Hepatocyte (in vitro differentiated cells): ENCODE results near the gene NLRP12. TPM values are rescaled to one million over a fixed set of nuclear protein-coding genes. Genes with fewer than 3 reads are reported as not detected.
A peak's percentile ranks its signal among the peaks of the same experiment; 100 is the strongest.

ENCODE experiments used
- DNase-seq: peaks from one replicate; pipeline ENCODE4 v3.0.0-alpha.2; 2016; ENCODE audit warnings: low spot score
- H2AFZ ChIP-seq: fragments of 200-600 bp; sonication (generic); 2 replicates; pipeline ENCODE4 v1.6.0; 2016; ENCODE audit warnings: antibody characterized with exemption, mild to moderate bottlenecking
- H3K27ac ChIP-seq: fragments of 200-600 bp; sonication (generic); 2 replicates; pipeline ENCODE4 v1.5.1; 2016; ENCODE audit warnings: mild to moderate bottlenecking
- H3K27me3 ChIP-seq: fragments of 200-600 bp; sonication (generic); 2 replicates; pipeline ENCODE4 v1.6.1; 2016
- H3K36me3 ChIP-seq: fragments of 200-600 bp; sonication (generic); replicated peaks from 2 replicates; pipeline ENCODE4 v1.5.1; 2016; ENCODE audit warnings: low read depth; ENCODE audit not compliant: insufficient read depth
- H3K4me1 ChIP-seq: fragments of 200-600 bp; sonication (generic); 2 replicates; pipeline ENCODE4 v1.5.1; 2016; ENCODE audit warnings: mild to moderate bottlenecking, moderate library complexity; ENCODE audit not compliant: insufficient read depth
- H3K4me2 ChIP-seq: fragments of 200-600 bp; sonication (generic); 2 replicates; pipeline ENCODE4 v1.6.0; 2016
- H3K4me3 ChIP-seq: fragments of 200-600 bp; sonication (generic); 2 replicates; pipeline ENCODE4 v1.5.1; 2016; ENCODE audit warnings: mild to moderate bottlenecking
- H3K79me2 ChIP-seq: fragments of 200-600 bp; sonication (generic); 2 replicates; pipeline ENCODE4 v1.6.0; 2017; ENCODE audit warnings: mild to moderate bottlenecking
- H3K9me2 ChIP-seq: fragments of 200-600 bp; sonication (generic); replicated peaks from 2 replicates; pipeline ENCODE4 v1.6.0; 2017; ENCODE audit warnings: mild to moderate bottlenecking; ENCODE audit not compliant: insufficient read depth
- H3K9me3 ChIP-seq: fragments of 200-600 bp; sonication (generic); 2 replicates; pipeline ENCODE4 v1.5.1; 2016; ENCODE audit warnings: low read depth, mild to moderate bottlenecking
- H4K20me1 ChIP-seq: fragments of 200-600 bp; sonication (generic); 2 replicates; pipeline ENCODE4 v1.6.0; 2016; ENCODE audit warnings: mild to moderate bottlenecking; ENCODE audit not compliant: insufficient read depth, poor library complexity, severe bottlenecking
- EZH2 ChIP-seq: fragments of 200-600 bp; sonication (generic); IDR thresholded peaks from 2 replicates; pipeline ENCODE4 v1.6.1; 2016; ENCODE audit warnings: antibody characterized with exemption, mild to moderate bottlenecking, borderline replicate concordance
- EZH2phosphoT487 ChIP-seq: fragments of 200-600 bp; sonication (generic); IDR thresholded peaks from one replicate; pipeline ENCODE4 v1.6.1; 2018; ENCODE audit warnings: antibody characterized with exemption, mild to moderate bottlenecking, low read depth, moderate library complexity; ENCODE audit not compliant: unreplicated experiment, severe bottlenecking
- whole genome bisulfite sequencing: methylation state at CpG from one replicate; pipeline ENCODE4 v1.1.6; 2016; ENCODE audit warnings: low lambda C conversion rate; ENCODE audit errors: missing lambda C conversion rate; 5-methylcytosine and 5-hydroxymethylcytosine counted together
- polyA plus RNA-seq: library from polyadenylated mRNA; unstranded; fragments of >200 nt; fragmentation: Nextera tagmentation; extraction: Ambion mirVana; gene quantifications from 2 replicates; pipeline ENCODE4 v1.2.1, GENCODE V29; 2016
- total RNA-seq: library from RNA; depleted of rRNA; stranded (reverse); fragments of >200 nt; gene quantifications from 2 replicates; pipeline ENCODE4 v1.2.3, GENCODE V29; 2014
- TF ChIP-seq, protein P1 (sequence below): fragments of 200-600 bp; sonication (generic); IDR thresholded peaks from 2 replicates; pipeline ENCODE4 v1.5.1; 2016; ENCODE audit warnings: antibody characterized with exemption, mild to moderate bottlenecking; ENCODE audit not compliant: poor library complexity

Gene NLRP12
- total and polyA plus RNA-seq, 2 experiments from 2014 or later = not detected

DNA sequence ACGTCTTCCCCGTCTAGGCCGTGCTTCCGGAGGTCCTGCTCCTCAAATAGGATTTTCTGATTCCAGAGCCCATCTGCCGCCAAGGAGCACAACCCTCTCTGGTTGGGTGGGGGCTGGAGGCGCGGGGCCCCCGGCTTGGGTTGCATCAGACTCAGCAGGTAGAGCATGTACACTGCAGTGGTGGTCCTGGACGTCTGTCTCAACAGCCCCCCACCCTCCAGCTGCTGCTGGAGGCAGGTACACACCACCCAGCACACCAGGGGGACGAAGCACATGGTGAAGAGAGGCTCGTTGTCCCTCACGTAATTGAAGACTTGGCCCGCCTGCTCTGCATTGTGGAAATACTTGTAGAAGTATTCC is 13.9 kb downstream of the NLRP12 start:
- no peak for TF ChIP-seq EZH2
- TF ChIP-seq, protein P1, sequence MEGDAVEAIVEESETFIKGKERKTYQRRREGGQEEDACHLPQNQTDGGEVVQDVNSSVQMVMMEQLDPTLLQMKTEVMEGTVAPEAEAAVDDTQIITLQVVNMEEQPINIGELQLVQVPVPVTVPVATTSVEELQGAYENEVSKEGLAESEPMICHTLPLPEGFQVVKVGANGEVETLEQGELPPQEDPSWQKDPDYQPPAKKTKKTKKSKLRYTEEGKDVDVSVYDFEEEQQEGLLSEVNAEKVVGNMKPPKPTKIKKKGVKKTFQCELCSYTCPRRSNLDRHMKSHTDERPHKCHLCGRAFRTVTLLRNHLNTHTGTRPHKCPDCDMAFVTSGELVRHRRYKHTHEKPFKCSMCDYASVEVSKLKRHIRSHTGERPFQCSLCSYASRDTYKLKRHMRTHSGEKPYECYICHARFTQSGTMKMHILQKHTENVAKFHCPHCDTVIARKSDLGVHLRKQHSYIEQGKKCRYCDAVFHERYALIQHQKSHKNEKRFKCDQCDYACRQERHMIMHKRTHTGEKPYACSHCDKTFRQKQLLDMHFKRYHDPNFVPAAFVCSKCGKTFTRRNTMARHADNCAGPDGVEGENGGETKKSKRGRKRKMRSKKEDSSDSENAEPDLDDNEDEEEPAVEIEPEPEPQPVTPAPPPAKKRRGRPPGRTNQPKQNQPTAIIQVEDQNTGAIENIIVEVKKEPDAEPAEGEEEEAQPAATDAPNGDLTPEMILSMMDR = no peak
- no peak for TF ChIP-seq EZH2phosphoT487
- no peaks in the 10 kb centered on the region for H3K27me3 ChIP-seq
- no peaks in the 10 kb centered on the region for H3K36me3 ChIP-seq
- 91% methylated on average over 13 of the region's 13 CpGs for WGBS
- H3K4me1 ChIP-seq = no peaks in the 10 kb centered on the region
- no peak overlapping the region for H3K27ac ChIP-seq
- no peak overlapping the region for H3K4me2 ChIP-seq
- H3K9me2 ChIP-seq = no peaks in the 10 kb centered on the region
- no peaks in the 10 kb centered on the region for H4K20me1 ChIP-seq
- H3K9me3 ChIP-seq = no peaks in the 10 kb centered on the region
- no peaks in the 10 kb centered on the region for H3K79me2 ChIP-seq
- no peak overlapping the region for H3K4me3 ChIP-seq
- no peak for DNase-seq
- H2AFZ ChIP-seq = no peak overlapping the region

DNA sequence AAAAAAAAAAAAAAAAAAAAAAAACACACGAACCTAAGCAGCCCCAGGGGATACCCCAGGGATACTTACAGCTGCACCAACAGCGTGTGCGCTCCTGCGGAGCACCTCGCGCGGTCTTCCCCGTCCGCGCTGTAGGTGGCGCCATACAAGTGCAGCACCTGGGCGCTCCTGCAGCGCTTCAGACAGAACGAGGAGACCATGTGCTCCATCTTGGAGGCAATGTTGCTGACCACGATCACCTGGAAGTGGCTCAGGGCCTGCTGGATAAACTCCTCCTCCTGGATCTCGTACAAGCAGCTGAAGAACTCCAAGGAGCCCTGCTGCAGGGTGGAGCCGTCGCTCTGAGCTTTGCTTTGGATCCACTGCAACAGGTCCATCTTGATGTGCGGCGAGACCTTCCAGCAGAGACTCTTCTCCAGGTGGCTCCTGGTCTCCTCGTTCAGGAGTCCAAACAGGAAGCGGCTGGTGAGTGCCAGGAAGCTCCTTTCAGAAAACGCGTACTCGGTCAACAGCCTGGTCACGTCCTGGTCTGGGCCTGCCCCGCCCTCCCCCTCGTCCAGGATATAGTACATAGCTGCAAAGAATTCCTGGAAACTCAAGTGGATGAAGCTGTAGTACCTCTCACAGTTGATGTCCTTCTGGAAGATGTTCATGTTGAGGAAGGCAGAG is 14.5 kb downstream of the NLRP12 start:
- Histone ChIP-seq H4K20me1 (no peaks in the 10 kb centered on the region), H3K36me3 (no peaks in the 10 kb centered on the region), H3K79me2 (no peaks in the 10 kb centered on the region), H3K27ac (no peak overlapping the region), H3K9me3 (no peaks in the 10 kb centered on the region), H3K4me1 (no peaks in the 10 kb centered on the region), H3K4me2 (no peak overlapping the region), H3K27me3 (no peaks in the 10 kb centered on the region), H3K9me2 (no peaks in the 10 kb centered on the region), H2AFZ (no peak overlapping the region), H3K4me3 (no peak overlapping the region)
- DNase-seq = no peak
- TF ChIP-seq EZH2 (no peak), EZH2phosphoT487 (no peak)
- TF ChIP-seq, protein P1 = no peak
- 89% methylated on average over 28 of the region's 28 CpGs for whole genome bisulfite sequencing

DNA sequence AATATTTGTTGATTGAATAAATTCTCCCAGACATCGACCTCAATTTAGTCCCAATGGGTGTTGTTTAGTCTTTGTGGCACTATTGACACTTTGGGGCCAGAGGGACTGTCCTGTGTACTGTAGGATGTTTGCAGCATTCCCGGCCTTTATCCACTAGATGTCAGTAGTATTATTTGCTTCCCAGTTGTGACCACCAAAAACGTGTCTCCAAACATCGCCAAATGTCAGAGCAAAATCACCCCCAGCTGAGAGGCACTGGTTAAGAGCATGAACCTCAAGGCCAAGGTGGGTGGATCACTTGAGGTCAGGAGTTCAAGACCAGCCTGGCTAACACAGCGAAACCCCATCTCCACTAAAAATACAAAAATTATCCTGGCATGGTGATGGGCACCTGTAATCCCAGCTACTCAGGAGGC is 15.4 kb downstream of the NLRP12 start:
- H4K20me1 ChIP-seq = no peaks in the 10 kb centered on the region
- TF ChIP-seq EZH2 (no peak), EZH2phosphoT487 (no peak)
- TF ChIP-seq, protein P1 = peak; percentile 62
- DNase-seq = peak; percentile 45
- H3K4me3 ChIP-seq = no peak overlapping the region
- H2AFZ ChIP-seq = no peak overlapping the region
- no peaks in the 10 kb centered on the region for H3K4me1 ChIP-seq
- H3K36me3 ChIP-seq = no peaks in the 10 kb centered on the region
- H3K9me3 ChIP-seq = no peaks in the 10 kb centered on the region
- H3K9me2 ChIP-seq = no peaks in the 10 kb centered on the region
- no peak overlapping the region for H3K27ac ChIP-seq
- H3K79me2 ChIP-seq = no peaks in the 10 kb centered on the region
- no peak overlapping the region for H3K4me2 ChIP-seq
- 24% methylated on average over 5 of the region's 5 CpGs for WGBS
- no peaks in the 10 kb centered on the region for H3K27me3 ChIP-seq

DNA sequence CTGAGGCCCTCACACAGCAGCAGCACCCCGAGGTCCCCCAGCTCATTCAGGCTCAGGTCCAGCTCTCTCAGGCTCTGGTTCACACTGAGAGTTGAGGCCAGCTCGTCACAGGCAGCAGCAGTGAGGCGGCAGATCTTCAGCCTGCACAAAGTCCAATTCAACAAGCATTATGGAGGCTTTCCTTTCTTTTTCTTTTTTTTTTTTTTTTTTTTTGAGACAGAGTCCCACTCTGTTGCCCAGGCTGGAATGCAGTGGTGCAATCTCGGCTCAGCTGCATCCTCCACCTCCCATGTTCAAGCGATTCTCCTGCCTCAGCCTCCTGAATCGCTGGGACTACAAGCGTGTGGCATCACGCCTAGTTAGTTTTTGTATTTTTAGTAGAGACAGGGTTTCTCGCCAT is 22.9 kb downstream of the NLRP12 start:
- 90% methylated on average over 9 of the region's 9 CpGs for WGBS
- H3K79me2 ChIP-seq = no peaks in the 10 kb centered on the region
- no peak overlapping the region for H3K4me2 ChIP-seq

More for the DNA sequence above, 22.9 kb downstream of the NLRP12 start:
- TF ChIP-seq EZH2phosphoT487 = no peak
- no peak for TF ChIP-seq EZH2
- TF ChIP-seq, protein P1 = no peak
- H3K4me1 ChIP-seq = no peaks in the 10 kb centered on the region
- no peak overlapping the region for H2AFZ ChIP-seq
- H3K9me3 ChIP-seq = no peaks in the 10 kb centered on the region
- no peaks in the 10 kb centered on the region for H3K36me3 ChIP-seq
- no peak overlapping the region for H3K27ac ChIP-seq
- H3K4me3 ChIP-seq = no peak overlapping the region
- H3K27me3 ChIP-seq = no peaks in the 10 kb centered on the region
- no peaks in the 10 kb centered on the region for H3K9me2 ChIP-seq
- no peak for DNase-seq
- no peaks in the 10 kb centered on the region for H4K20me1 ChIP-seq
